Testis (tissue), 2 donors: Measurements from ENCODE around the gene EIF3M.
"Not testable (repeated sequence)": the region's sequence is repeated elsewhere in the genome, so short reads cannot be mapped to it uniquely, and the experiment has no call there.

Experiments used
- POLR2A ChIP-seq: fragments of 450-650 bp; IDR thresholded peaks from one replicate; pipeline ENCODE4 v1.6.1; 2017; ENCODE audit warnings: antibody characterized with exemption, mild to moderate bottlenecking, moderate library complexity
- TF ChIP-seq, protein P1 (sequence below), 3 experiments: fragments of 450-650 bp in 2 of 3; fragments of 200-600 bp in 1 of 3; sonication (generic) in 1 of 3; IDR thresholded peaks; one replicate each; pipeline ENCODE4 v1.5.1; 2016 to 2019; ENCODE audit warnings: antibody characterized with exemption in 3 of 3, mild to moderate bottlenecking in 2 of 3, moderate library complexity in 1 of 3

GRCh38 chr11:32596114-32596513 is 12.5 kb downstream of the EIF3M start:
- TF ChIP-seq, protein P1, sequence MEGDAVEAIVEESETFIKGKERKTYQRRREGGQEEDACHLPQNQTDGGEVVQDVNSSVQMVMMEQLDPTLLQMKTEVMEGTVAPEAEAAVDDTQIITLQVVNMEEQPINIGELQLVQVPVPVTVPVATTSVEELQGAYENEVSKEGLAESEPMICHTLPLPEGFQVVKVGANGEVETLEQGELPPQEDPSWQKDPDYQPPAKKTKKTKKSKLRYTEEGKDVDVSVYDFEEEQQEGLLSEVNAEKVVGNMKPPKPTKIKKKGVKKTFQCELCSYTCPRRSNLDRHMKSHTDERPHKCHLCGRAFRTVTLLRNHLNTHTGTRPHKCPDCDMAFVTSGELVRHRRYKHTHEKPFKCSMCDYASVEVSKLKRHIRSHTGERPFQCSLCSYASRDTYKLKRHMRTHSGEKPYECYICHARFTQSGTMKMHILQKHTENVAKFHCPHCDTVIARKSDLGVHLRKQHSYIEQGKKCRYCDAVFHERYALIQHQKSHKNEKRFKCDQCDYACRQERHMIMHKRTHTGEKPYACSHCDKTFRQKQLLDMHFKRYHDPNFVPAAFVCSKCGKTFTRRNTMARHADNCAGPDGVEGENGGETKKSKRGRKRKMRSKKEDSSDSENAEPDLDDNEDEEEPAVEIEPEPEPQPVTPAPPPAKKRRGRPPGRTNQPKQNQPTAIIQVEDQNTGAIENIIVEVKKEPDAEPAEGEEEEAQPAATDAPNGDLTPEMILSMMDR (IDR thresholded peaks at IDR 0.05), result not testable (repeated sequence)
- not testable (repeated sequence) for TF ChIP-seq POLR2A
